Coronary artery (tissue), 2 donors: Measurements from ENCODE around the gene CHAC2.
A peak's percentile ranks its signal among the peaks of the same experiment; 100 is the strongest.

Experiments used
- DNase-seq: peaks from one replicate; pipeline ENCODE4 v3.0.0-alpha.2; 2017; ENCODE audit warnings: low spot score
- H3K27ac ChIP-seq, 2 donors: fragments of 200-600 bp; sonication (generic); one replicate each; pipeline ENCODE4 v1.5.1; 2016 to 2019
- H3K4me3 ChIP-seq: fragments of 200-600 bp; sonication (generic); 2 replicates; pipeline ENCODE4 v1.5.1; 2016; ENCODE audit warnings: mild to moderate bottlenecking, moderate library complexity
- CTCF ChIP-seq: fragments of 200-600 bp; sonication (generic); IDR thresholded peaks from one replicate; pipeline ENCODE4 v1.5.1; 2019; ENCODE audit warnings: antibody characterized with exemption

CHAC2 gene

GRCh38 chr2:53778536-53779162 lies 11.0 kb downstream of the CHAC2 start:
- Histone ChIP-seq H3K4me3 (no peak overlapping the region), H3K27ac (no peak overlapping the region)
- no peak for DNase-seq
- TF ChIP-seq CTCF = no peak

GRCh38 chr2:53780056-53780455 lies 12.5 kb downstream of the CHAC2 start:
- DNase-seq = no peak
- TF ChIP-seq CTCF = no peak
- no peak overlapping the region for H3K4me3 ChIP-seq

GRCh38 chr2:53782676-53783075 lies 15.1 kb downstream of the CHAC2 start:
- no peak for TF ChIP-seq CTCF
- no peak overlapping the region for H3K4me3 ChIP-seq
- no peak for DNase-seq

More at GRCh38 chr2:53780056-53780455, 12.5 kb downstream of the CHAC2 start:
- no peak overlapping the region for H3K27ac ChIP-seq

GRCh38 chr2:53784436-53784835 lies 16.8 kb downstream of the CHAC2 start:
- DNase-seq = no peak
- H3K27ac ChIP-seq = no peak overlapping the region
- no peak for TF ChIP-seq CTCF
- H3K4me3 ChIP-seq = no peak overlapping the region

More at GRCh38 chr2:53782676-53783075, 15.1 kb downstream of the CHAC2 start:
- no peak overlapping the region for H3K27ac ChIP-seq

GRCh38 chr2:53785366-53785765 lies 17.8 kb downstream of the CHAC2 start:
- no peak for DNase-seq
- Histone ChIP-seq H3K27ac (no peak overlapping the region), H3K4me3 (peak overlapping the region; percentile 91)
- no peak for TF ChIP-seq CTCF

- peak overlapping the region; percentile 91 for H3K4me3 ChIP-seq
- peak; percentile 73 for DNase-seq
- peak overlapping the region; percentile 83 to 91 for H3K27ac ChIP-seq
- TF ChIP-seq CTCF = no peak
These were observed 18.7 kb downstream of the CHAC2 start for GRCh38 chr2:53786352-53786704.
